ENCODE data around the gene SP9.

The SP9 gene

GRCh38 chr2:174334781-174335251 is at the start of gene SP9:
SP9 (plus strand) TSS chr2:174334954; CDS start chr2:174335093, 139 bp downstream.
- DNase-seq (ENCODE audit: low read depth): peak; percentile 68

GRCh38 chr2:174286172-174286571 is 48.6 kb upstream of the SP9 start:
- no peak for DNase-seq (ENCODE audit: low read depth)

GRCh38 chr2:174292908-174293307 is 41.8 kb upstream of the SP9 start:
- no peak for DNase-seq (ENCODE audit: low read depth)

- peak; percentile 37 for DNase-seq (ENCODE audit: low read depth)
These were observed 34.6 kb upstream of the SP9 start for GRCh38 chr2:174300114-174300513.

- DNase-seq (ENCODE audit: low read depth): no peak
These were observed 22.0 kb upstream of the SP9 start for GRCh38 chr2:174312581-174313234.

- no peak for DNase-seq (ENCODE audit: low read depth)
These were observed 12.6 kb upstream of the SP9 start for GRCh38 chr2:174322149-174322548.

- DNase-seq (ENCODE audit: low read depth): no peak
These were observed 12.0 kb upstream of the SP9 start for GRCh38 chr2:174322746-174323145.

GRCh38 chr2:174324530-174324929 is 10.2 kb upstream of the SP9 start:
- no peak for DNase-seq (ENCODE audit: low read depth)

- peak; percentile 26 for DNase-seq (ENCODE audit: low read depth)
These were observed 9.2 kb upstream of the SP9 start for GRCh38 chr2:174325373-174326160.

- no peak for DNase-seq (ENCODE audit: low read depth)
These were observed 8.4 kb upstream of the SP9 start for GRCh38 chr2:174326161-174327020.

- DNase-seq (ENCODE audit: low read depth): no peak
These were observed 7.5 kb upstream of the SP9 start for GRCh38 chr2:174327021-174327840.

GRCh38 chr2:174327841-174328113 is 7.0 kb upstream of the SP9 start:
- DNase-seq (ENCODE audit: low read depth): no peak

- peak; percentile 36 for DNase-seq (ENCODE audit: low read depth)
These were observed 6.4 kb upstream of the SP9 start for GRCh38 chr2:174328114-174328960.

- no peak for DNase-seq (ENCODE audit: low read depth)
These were observed 5.6 kb upstream of the SP9 start for GRCh38 chr2:174328961-174329715.

GRCh38 chr2:174330945-174331594 is 3.7 kb upstream of the SP9 start:
- DNase-seq (ENCODE audit: low read depth): no peak

- no peak for DNase-seq (ENCODE audit: low read depth)
These were observed 3.0 kb upstream of the SP9 start for GRCh38 chr2:174331595-174332216.

GRCh38 chr2:174332217-174332963 is 2.4 kb upstream of the SP9 start:
- DNase-seq (ENCODE audit: low read depth): no peak

- no peak for DNase-seq (ENCODE audit: low read depth)
These were observed 1.8 kb upstream of the SP9 start for GRCh38 chr2:174333017-174333371.
